ENCODE results near the gene GNPDA2. TPM values are rescaled to one million over a fixed set of nuclear protein-coding genes. Genes with fewer than 3 reads are reported as not detected.
A peak's percentile ranks its signal among the peaks of the same experiment; 100 is the strongest.

The GNPDA2 gene
- 15.4 and 31.2 TPM in 2 replicates for total RNA-seq (ENCODE audit: low replicate concordance)

DNA sequence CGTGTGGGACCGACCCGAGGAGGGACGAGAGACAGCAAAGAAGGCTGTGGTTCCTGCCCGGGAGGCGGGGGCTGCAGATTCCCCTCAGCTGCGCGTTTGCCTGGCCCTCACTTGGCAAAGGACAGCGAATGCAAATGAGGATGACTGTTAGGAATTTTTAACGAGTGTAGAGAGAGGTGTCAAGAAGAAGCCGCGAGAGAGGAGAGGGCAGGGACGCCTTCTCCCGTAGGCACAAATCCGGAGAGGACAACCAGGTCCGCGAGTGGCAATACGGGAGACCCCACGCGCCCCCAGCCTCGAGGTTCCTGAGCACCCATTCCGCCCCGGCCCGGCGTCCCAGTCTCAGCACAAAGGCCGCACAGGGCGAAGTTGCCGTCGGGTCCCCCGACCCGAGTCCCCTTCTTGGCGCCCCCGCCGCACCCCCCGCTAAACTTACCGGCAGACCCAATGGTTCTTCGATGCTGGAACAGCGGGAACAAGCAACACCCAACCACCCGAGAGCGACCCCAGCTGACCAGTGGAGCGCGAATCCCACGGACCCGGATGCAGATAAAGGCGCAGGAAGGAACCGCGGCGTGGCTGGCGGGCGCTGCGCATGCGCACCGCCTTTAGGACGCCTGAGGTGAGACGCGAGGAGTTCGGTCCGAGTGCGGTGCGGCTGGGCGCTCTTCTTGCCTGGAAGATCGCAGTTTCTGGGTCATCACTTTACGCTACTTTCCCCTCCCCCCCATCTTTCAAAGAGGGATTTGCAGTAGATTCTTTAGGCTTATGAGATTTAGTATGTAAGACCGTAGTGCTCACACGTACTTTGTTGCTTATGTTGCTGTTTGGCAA is at the start of gene GNPDA2:
Gene GNPDA2, minus strand, starts transcription at position 519 of the 834 bp plus-strand sequence. CDS start 4,349 bp downstream, outside the sequence.
- Mint-ChIP-seq H3K27ac (peak within 1 kb of the TSS; percentile 55), H3K36me3 (no peaks in the 10 kb centered on the region), H3K4me1 (peaks cover 17% of the 10 kb centered on the region), H3K9me3 (no peaks in the 10 kb centered on the region), H3K4me3 (peak within 1 kb of the TSS; percentile 97), H3K27me3 (ENCODE audit: insufficient read depth, low read depth) (peaks cover 4% of the 10 kb centered on the region)
- Histone ChIP-seq H3K9me3 (ENCODE audit: low read depth) (no peaks in the 10 kb centered on the region), H3K27ac (no peak within 1 kb of the TSS), H4K20me1 (ENCODE audit: low read depth) (peaks cover 7% of the 10 kb centered on the region), H3K4me2 (peak within 1 kb of the TSS; percentile 80), H3K9ac (peak within 1 kb of the TSS; percentile 32), H3K79me2 (ENCODE audit: low read depth) (peaks cover 43% of the 10 kb centered on the region), H2AFZ (replicated peaks) (peak within 1 kb of the TSS; percentile 78), H3F3A (ENCODE audit: low read depth) (no peaks in the 10 kb centered on the region), H3K4me1 (peaks cover 23% of the 10 kb centered on the region), H3K4me3 (peak within 1 kb of the TSS; percentile 72), H3K36me3 (no peaks in the 10 kb centered on the region), H3K27me3 (peaks cover 7% of the 10 kb centered on the region)
- TF ChIP-seq EZH2 (IDR thresholded peaks at IDR 0.05) (no peak), EZH2phosphoT487 (IDR thresholded peaks at IDR 0.05) (no peak), CTCF (IDR thresholded peaks at IDR 0.05) (no peak)
- peak; percentile 91 for DNase-seq (ENCODE audit: low spot score)

DNA sequence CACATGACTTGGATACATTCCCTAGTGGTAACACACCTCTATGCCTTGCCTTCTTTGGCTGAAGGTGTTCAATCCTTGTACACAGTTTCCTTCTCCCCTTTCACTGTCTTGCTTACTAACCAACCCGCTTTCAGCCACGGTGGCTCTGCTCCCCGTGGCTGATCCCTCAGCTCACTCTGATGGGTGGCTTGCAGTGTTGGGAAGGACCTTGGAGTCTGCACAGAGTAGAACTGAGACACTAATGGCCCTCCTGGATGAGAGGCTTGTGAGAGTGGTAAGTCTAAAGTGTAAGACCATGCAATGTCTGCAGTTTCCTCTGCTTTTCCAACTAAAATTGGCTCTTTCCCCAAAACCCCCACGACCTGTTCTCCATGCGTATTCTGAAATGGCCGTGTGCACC is 46.0 kb upstream of the GNPDA2 start:
- no peak overlapping the region for H2AFZ ChIP-seq (replicated peaks)
- Mint-ChIP-seq H3K27me3 (ENCODE audit: insufficient read depth, low read depth) (no peaks in the 10 kb centered on the region), H3K4me1 (no peaks in the 10 kb centered on the region), H3K27ac (no peak overlapping the region), H3K4me3 (no peak overlapping the region), H3K36me3 (no peaks in the 10 kb centered on the region), H3K9me3 (peaks cover 15% of the 10 kb centered on the region)
- H3K27me3 ChIP-seq = no peaks in the 10 kb centered on the region
- H4K20me1 ChIP-seq (ENCODE audit: low read depth) = no peaks in the 10 kb centered on the region
- no peak for DNase-seq (ENCODE audit: low spot score)
- no peaks in the 10 kb centered on the region for H3K36me3 ChIP-seq
- no peak overlapping the region for H3K4me3 ChIP-seq
- no peak overlapping the region for H3K4me2 ChIP-seq
- H3K27ac ChIP-seq = no peak overlapping the region
- no peak overlapping the region for H3K9ac ChIP-seq
- H3F3A ChIP-seq (ENCODE audit: low read depth) = no peaks in the 10 kb centered on the region
- peaks cover 15% of the 10 kb centered on the region for H3K9me3 ChIP-seq (ENCODE audit: low read depth)
- H3K4me1 ChIP-seq = no peaks in the 10 kb centered on the region
- no peaks in the 10 kb centered on the region for H3K79me2 ChIP-seq (ENCODE audit: low read depth)
- TF ChIP-seq EZH2phosphoT487 (IDR thresholded peaks at IDR 0.05) = no peak

DNA sequence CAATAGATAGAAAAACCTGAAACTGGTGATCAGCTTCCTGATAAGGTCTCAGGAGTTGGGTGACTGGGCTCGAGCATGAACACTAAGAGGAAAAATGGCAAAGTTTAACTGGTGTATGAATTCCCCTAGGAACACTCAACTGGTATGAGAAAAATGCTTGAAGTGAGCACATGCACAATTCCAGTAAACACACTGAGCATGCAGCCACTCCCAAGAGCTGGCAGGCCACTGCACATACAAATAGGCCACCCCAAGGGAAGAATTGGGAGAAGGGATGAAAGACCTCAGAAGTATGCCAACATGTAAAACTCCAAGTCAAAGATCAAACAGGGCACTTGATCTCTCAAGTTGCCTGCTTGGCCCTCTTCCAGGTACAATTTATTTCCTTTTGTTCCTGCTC is 45.4 kb upstream of the GNPDA2 start:
- no peak overlapping the region for H2AFZ ChIP-seq (replicated peaks)
- no peaks in the 10 kb centered on the region for H3K36me3 ChIP-seq

More for the DNA sequence above, 45.4 kb upstream of the GNPDA2 start:
- H3K36me3 Mint-ChIP-seq = no peaks in the 10 kb centered on the region
- Histone ChIP-seq H3K27me3 (no peaks in the 10 kb centered on the region), H3K4me2 (no peak overlapping the region), H4K20me1 (ENCODE audit: low read depth) (no peaks in the 10 kb centered on the region), H3K79me2 (ENCODE audit: low read depth) (no peaks in the 10 kb centered on the region), H3K27ac (no peak overlapping the region), H3K9me3 (ENCODE audit: low read depth) (peaks cover 15% of the 10 kb centered on the region), H3F3A (ENCODE audit: low read depth) (no peaks in the 10 kb centered on the region), H3K9ac (no peak overlapping the region), H3K4me3 (no peak overlapping the region), H3K4me1 (no peaks in the 10 kb centered on the region)
- peaks cover 15% of the 10 kb centered on the region for H3K9me3 Mint-ChIP-seq
- H3K27me3 Mint-ChIP-seq (ENCODE audit: insufficient read depth, low read depth) = no peaks in the 10 kb centered on the region
- TF ChIP-seq CTCF (IDR thresholded peaks at IDR 0.05) (no peak), EZH2 (IDR thresholded peaks at IDR 0.05) (no peak), EZH2phosphoT487 (IDR thresholded peaks at IDR 0.05) (no peak)
- no peak overlapping the region for H3K4me3 Mint-ChIP-seq
- H3K4me1 Mint-ChIP-seq = no peaks in the 10 kb centered on the region
- no peak overlapping the region for H3K27ac Mint-ChIP-seq
- DNase-seq (ENCODE audit: low spot score) = no peak
